Upper lobe of left lung (tissue), 4 donors: ENCODE measurements around the gene VAC14.

Experiments used
- CTCF ChIP-seq, 6 experiments: fragments of 450-650 bp in 4 of 6; fragments of 200-600 bp in 2 of 6; sonication (generic) in 2 of 6; IDR thresholded peaks; one replicate each; pipeline ENCODE4 v1.5.1; 2016 to 2019; ENCODE audit warnings: antibody characterized with exemption in 6 of 6
- EP300 ChIP-seq, 4 donors: sonication (generic); formaldehyde crosslinking; IDR thresholded peaks; one replicate each; pipeline ENCODE4 v1.5.1; 2017; ENCODE audit warnings: antibody characterized with exemption in 4 of 4, control low read depth in 2 of 4
- POLR2A ChIP-seq, 4 donors: fragments of 450-650 bp; IDR thresholded peaks; one replicate each; pipeline ENCODE4 v1.5.1; 2016 to 2017; ENCODE audit warnings: antibody characterized with exemption in 4 of 4, mild to moderate bottlenecking in 2 of 4

GRCh38 chr16:70739389-70739788 is 61.6 kb downstream of the VAC14 start:
- TF ChIP-seq CTCF (IDR thresholded peaks at IDR 0.05), result no peak
- no peak for TF ChIP-seq POLR2A (IDR thresholded peaks at IDR 0.05)
- no peak for TF ChIP-seq EP300 (IDR thresholded peaks at IDR 0.05)
